GM18507 (cell line): ENCODE data around the gene SCAF1.
A peak's percentile ranks its signal among the peaks of the same experiment; 100 is the strongest.

Source experiments
- DNase-seq: peaks from one replicate; pipeline ENCODE4 v3.0.0; 2011; ENCODE audit warnings: low read depth; ENCODE audit not compliant: insufficient read length; ENCODE audit errors: extremely low spot score
- FAIRE-seq: peaks from 2 replicates; lab custom pipeline; 2011; peaks lifted over from hg19 to GRCh38; lab: Jason Lieb, UNC

SCAF1 gene

DNA sequence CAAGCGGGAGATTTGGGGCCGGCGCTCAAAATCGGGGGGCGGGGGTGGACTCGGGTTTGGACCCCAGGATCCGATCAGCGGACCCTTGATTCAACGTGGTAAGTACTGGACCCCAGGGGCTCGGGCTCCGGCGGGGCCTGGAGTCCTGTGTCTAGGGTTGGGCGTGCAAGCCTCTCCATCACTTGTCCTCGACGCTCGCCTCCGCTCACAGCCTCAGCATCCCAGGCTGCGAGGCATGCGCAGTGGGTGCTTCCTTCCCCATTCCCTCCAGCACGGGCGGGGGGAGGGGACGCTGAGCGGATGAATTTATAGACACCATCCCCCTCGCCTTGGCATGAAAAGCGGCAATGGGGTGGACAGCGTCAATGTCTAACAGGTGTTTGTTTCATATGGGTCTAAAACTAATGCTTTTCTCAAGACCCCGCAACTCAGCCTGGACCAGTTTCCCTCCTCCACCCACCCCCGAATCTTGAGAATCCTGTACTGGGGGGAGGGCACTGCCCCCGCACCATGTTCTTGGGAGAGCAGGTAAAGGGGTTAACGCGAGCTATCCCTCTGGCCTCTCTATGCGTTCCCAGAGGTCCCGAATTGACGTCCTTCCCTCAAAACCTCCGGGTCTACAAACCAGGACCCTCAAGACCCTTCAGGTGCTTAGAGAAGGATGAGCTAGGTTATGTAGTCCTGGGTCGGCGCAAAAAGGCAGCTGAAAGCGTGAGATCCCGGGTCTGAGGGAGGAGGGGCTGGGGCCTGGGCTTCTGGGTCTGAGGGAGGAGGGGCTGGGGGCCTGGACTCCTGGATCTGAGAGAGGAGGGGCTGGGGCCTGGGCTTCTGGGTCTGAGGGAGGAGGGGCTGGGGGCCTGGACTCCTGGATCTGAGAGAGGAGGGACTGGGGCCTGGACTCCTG lies 49.5 kb downstream of the SCAF1 start:
- FAIRE-seq, result peak; percentile 26

GRCh38 chr19:49692147-49692506 lies 50.1 kb downstream of the SCAF1 start:
- FAIRE-seq (no peak), DNase-seq (no peak)

More for the DNA sequence above, 49.5 kb downstream of the SCAF1 start:
- no peak for DNase-seq

DNA sequence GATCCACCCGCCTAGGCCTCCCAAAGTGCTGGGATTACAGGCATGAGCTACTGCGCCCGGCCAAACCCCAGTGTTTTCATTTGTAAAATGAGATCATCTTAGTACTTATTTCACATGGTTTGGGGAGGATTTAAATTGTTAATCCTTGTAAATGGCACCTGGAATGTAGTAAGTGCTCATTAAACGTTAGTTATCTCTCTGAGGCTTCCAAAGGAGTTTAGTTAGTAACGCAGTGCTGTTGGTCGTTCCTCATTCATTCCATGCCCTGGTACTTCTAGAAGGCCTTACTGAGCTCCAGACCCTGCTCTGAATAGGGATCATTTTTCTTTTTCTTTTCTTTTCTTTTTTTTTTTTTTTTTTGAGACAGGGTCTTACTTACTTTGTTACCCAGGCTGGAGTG lies 54.1 kb downstream of the SCAF1 start:
- FAIRE-seq, result no peak

GRCh38 chr19:49696865-49697264 lies 54.9 kb downstream of the SCAF1 start:
- DNase-seq, result no peak
- no peak for FAIRE-seq

More for the DNA sequence above, 54.1 kb downstream of the SCAF1 start:
- no peak for DNase-seq

- FAIRE-seq (no peak), DNase-seq (no peak)
Observed at GRCh38 chr19:49699364-49699763, 57.4 kb downstream of the SCAF1 start.

DNA sequence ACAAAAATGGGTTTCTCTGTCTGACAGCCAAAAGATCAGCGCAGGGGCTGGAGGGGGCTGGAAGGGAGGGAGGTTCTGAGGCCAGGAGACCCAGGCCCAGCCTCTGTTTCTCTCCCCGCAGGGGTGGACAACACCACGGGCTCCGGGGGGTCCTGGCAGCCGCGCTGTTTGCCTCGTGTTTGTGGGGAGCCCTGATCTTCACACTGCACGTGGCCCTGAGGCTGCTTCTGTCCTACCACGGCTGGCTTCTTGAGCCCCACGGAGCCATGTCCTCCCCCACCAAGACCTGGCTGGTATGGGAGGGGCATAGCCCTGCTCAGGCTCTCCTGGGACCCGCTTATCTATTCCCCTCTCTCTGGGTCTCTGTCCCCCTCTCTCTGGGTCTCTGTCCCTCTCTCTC lies 58.6 kb downstream of the SCAF1 start:
- no peak for DNase-seq
- FAIRE-seq, result no peak

GRCh38 chr19:49701271-49701786 lies 59.3 kb downstream of the SCAF1 start:
- no peak for DNase-seq
- FAIRE-seq, result no peak

- FAIRE-seq (no peak), DNase-seq (no peak)
Observed at GRCh38 chr19:49704888-49705642, 63.1 kb downstream of the SCAF1 start.

- no peak for DNase-seq
Observed at GRCh38 chr19:49705919-49706318, 63.9 kb downstream of the SCAF1 start.

More at GRCh38 chr19:49705919-49706318, 63.9 kb downstream of the SCAF1 start:
- no peak for FAIRE-seq
